ENCODE data around the gene ISOC2.
"Not testable (repeated sequence)": the region's sequence is repeated elsewhere in the genome, so short reads cannot be mapped to it uniquely, and the experiment has no call there.

ISOC2 gene

DNA sequence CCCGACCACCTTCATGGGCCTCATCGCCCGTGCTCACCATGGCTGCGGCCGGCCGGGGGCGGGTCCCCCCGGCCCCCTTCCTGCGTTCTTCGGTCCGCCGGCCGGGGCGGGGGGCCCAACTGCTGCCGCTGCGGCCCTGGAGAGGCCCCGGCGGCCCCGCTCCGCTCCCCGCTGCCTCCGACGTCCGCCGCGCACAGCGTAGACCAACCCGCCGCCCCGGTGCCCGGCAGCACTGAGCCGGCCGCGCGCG is 54.0 kb downstream of the ISOC2 start, which contains the start of gene UBE2S:
UBE2S (minus strand) TSS at position 239 of the 250 bp plus-strand sequence; CDS start at position 40, 199 bp downstream.
- Histone ChIP-seq H3K4me1 (ENCODE audit: control insufficient read depth, insufficient read depth, low read length) (peaks cover 17% of the 10 kb centered on the region), H3K36me3 (ENCODE audit: control insufficient read depth, insufficient read depth, low read length, severe bottlenecking) (peaks cover 30% of the 10 kb centered on the region), H3K9ac (ENCODE audit: low read length) (peak within 1 kb of the TSS; percentile 91), H3K4me3 (ENCODE audit: low read length) (peak within 1 kb of the TSS; percentile 87)
- H3K9me3 ChIP-seq (ENCODE audit: control insufficient read depth, low read length); DNase-seq (ENCODE audit: low read depth); H3K27me3 ChIP-seq (replicated peaks; ENCODE audit: control insufficient read depth, insufficient read depth, low read length): not testable (repeated sequence)

DNA sequence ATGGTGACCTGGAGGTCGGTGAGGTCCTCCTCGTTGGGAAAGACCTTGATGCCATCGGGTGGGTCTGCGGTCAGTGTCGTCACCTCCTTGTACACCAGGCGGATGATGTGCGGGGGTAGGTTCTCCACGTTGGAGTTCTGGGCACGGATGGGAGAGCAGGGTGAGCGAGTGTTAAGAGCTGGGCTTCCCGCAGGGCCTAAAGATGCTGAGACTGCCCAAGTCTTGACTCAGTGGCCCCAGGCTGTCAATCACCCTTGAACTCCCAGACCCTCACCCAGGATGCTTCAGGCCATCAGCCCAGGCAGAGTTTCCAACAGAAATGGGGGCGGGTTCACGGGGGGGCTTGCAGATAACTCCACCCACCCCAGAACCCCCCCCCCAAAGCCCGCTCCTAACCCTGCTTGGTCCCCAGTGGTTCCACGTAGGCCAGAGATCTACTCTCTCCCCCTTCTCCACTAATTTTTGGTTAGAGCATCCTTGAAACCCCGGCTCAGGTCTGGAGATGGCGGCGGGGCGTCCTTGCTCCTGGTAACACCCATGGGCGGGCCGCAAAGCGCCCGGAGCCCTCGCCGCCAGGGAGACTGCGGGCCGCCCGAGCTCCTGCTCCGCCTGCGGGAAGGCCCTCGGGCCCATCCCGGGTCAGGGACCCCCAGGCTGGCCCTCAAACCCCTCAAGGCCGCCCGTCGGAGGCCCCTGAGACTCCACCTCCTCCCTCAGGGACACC is 54.5 kb downstream of the ISOC2 start:
- peak; percentile 68 for DNase-seq (ENCODE audit: low read depth)
- H3K4me3 ChIP-seq (ENCODE audit: low read length) = peak overlapping the region; percentile 87
- H3K9ac ChIP-seq (ENCODE audit: low read length) = peak overlapping the region; percentile 91
- peaks cover 34% of the 10 kb centered on the region for H3K36me3 ChIP-seq (ENCODE audit: control insufficient read depth, insufficient read depth, low read length, severe bottlenecking)
- H3K9me3 ChIP-seq (ENCODE audit: control insufficient read depth, low read length) = no peaks in the 10 kb centered on the region
- no peaks in the 10 kb centered on the region for H3K27me3 ChIP-seq (replicated peaks; ENCODE audit: control insufficient read depth, insufficient read depth, low read length)
- H3K4me1 ChIP-seq (ENCODE audit: control insufficient read depth, insufficient read depth, low read length) = peaks cover 17% of the 10 kb centered on the region

DNA sequence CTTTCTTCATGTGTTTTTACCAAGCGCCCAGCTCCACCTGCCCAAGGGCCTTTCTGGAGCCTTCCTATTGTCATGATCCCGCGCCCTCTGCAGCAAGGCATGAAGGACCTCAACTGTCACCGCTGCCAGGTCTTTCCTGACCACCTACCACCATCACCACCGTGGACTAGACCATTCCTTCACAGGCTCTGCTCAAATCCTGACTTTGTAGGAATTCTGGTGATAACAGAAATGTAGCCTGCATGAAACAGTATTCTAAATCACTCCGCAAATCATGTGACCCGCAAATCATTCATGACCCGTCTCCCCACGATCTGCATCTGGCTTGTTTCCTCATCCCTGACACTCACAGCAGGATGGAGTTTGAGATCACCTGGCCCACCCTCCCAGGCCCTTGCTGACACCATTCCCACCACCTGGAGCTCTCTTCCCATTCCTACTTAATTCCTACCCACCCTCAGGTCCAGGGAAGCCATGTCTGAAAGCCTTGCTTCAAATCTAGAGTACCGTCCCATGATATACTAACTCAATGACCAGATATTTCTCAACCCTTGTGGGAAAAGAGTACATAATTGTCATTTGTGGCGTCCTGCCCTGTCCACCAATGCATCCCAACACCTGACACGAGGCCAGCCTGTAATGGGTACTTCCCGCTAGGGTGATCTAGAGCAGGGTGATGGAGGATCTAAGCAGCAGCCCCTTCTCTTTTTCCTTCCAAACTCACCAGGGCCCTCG is 55.2 kb downstream of the ISOC2 start:
- no peaks in the 10 kb centered on the region for H3K9me3 ChIP-seq (ENCODE audit: control insufficient read depth, low read length)
- DNase-seq (ENCODE audit: low read depth) = no peak
- H3K9ac ChIP-seq (ENCODE audit: low read length) = peak overlapping the region; percentile 91
- H3K4me1 ChIP-seq (ENCODE audit: control insufficient read depth, insufficient read depth, low read length) = peaks cover 17% of the 10 kb centered on the region
- peak overlapping the region; percentile 87 for H3K4me3 ChIP-seq (ENCODE audit: low read length)
- H3K36me3 ChIP-seq (ENCODE audit: control insufficient read depth, insufficient read depth, low read length, severe bottlenecking) = peaks cover 38% of the 10 kb centered on the region
- H3K27me3 ChIP-seq (replicated peaks; ENCODE audit: control insufficient read depth, insufficient read depth, low read length) = no peaks in the 10 kb centered on the region

DNA sequence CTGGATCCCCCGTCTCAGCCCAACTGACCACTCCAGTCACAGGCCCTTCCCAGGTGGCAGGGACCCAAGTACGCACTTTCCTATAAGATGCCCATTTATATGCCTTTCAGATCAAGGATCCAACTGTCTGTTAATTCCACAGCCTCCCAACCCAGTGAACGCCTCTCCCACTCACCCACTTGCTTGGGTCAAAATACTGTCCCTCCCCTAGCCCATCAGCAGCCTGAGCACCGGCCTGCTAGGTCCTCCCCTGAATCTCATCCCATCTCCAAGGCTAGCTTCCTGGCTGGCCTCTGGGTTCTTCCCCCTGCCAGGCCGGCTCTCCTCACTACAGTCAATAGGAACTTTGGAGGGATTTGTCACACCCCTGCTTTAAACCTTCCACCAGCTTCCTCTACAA is 55.8 kb downstream of the ISOC2 start:
- no peaks in the 10 kb centered on the region for H3K27me3 ChIP-seq (replicated peaks; ENCODE audit: control insufficient read depth, insufficient read depth, low read length)
- peak overlapping the region; percentile 91 for H3K9ac ChIP-seq (ENCODE audit: low read length)
- peaks cover 42% of the 10 kb centered on the region for H3K36me3 ChIP-seq (ENCODE audit: control insufficient read depth, insufficient read depth, low read length, severe bottlenecking)
- peak overlapping the region; percentile 87 for H3K4me3 ChIP-seq (ENCODE audit: low read length)
- peaks cover 17% of the 10 kb centered on the region for H3K4me1 ChIP-seq (ENCODE audit: control insufficient read depth, insufficient read depth, low read length)
- H3K9me3 ChIP-seq (ENCODE audit: control insufficient read depth, low read length) = no peaks in the 10 kb centered on the region
- DNase-seq (ENCODE audit: low read depth) = no peak

Data from adipocyte (in vitro differentiated cells).